Erythroblast (primary cell): ENCODE measurements around the gene CUX1.

Experiments used
- GATA1 ChIP-seq: IDR thresholded peaks from 2 replicates; pipeline ENCODE4 v1.6.1; 2011; ENCODE audit warnings: low read depth, mild to moderate bottlenecking, control low read depth, low read length, moderate library complexity
- POLR2A ChIP-seq: IDR thresholded peaks from 2 replicates; pipeline ENCODE4 v1.6.1; 2011; ENCODE audit warnings: mild to moderate bottlenecking, low read length

- no peak for TF ChIP-seq POLR2A
- TF ChIP-seq GATA1 = no peak
Measured at GRCh38 chr7:102255501-102255900, 438.1 kb downstream of the CUX1 start.
